Liver (tissue), 3 donors: Measurements from ENCODE around the gene KIF26B.

Experiments used
- CTCF ChIP-seq: fragments of 150-350 bp; IDR thresholded peaks from 2 replicates; pipeline ENCODE4 v1.5.1; 2017; ENCODE audit warnings: improper control_type of control experiment, low read depth, low read length; ENCODE audit not compliant: missing input control
- TAF1 ChIP-seq: conservative IDR thresholded peaks from 2 replicates; pipeline ENCODE4 v1.6.1; 2016; ENCODE audit warnings: antibody characterized with exemption, mild to moderate bottlenecking
- donor health status: healthy.
- donor health status: healthy.

GRCh38 chr1:245168906-245169305, 14.1 kb downstream of the KIF26B start:
- TF ChIP-seq CTCF, result no peak
- TF ChIP-seq TAF1, result no peak
